ENCODE measurements around the gene HADHA. TPM values are rescaled to one million over a fixed set of nuclear protein-coding genes. Genes with fewer than 3 reads are reported as not detected.

HADHA gene
- total and polyA plus RNA-seq, 2 donors (not counting 1 experiment from before 2014, with no cell fraction given), result 29.8 to 96.7 TPM

- H3K4me3 Mint-ChIP-seq, result no peak overlapping the region
- Histone ChIP-seq H3K27me3 (replicated peaks in 1 of 4; ENCODE audit: control extremely low read depth in 1 of 4, control insufficient read depth in 3 of 4, insufficient read depth in 4 of 4, low read length in 3 of 4) (no peaks in the 10 kb centered on the region), H3K4me3 (ENCODE audit: control extremely low read depth in 1 of 5, extremely low read depth in 1 of 5, insufficient read depth in 1 of 5, low read depth in 2 of 5, low read length in 4 of 5) (no peak overlapping the region), H3K4me1 (ENCODE audit: control insufficient read depth in 2 of 2, insufficient read depth in 2 of 2, low read length in 2 of 2) (no peaks in the 10 kb centered on the region), H4K20me1 (ENCODE audit: control insufficient read depth, insufficient read depth, low read length, poor library complexity, severe bottlenecking) (no peaks in the 10 kb centered on the region), H3K9ac (ENCODE audit: low read length) (no peak overlapping the region), H3K4me2 (replicated peaks; ENCODE audit: low read depth, low read length, poor library complexity, severe bottlenecking) (no peak overlapping the region), H3K9me3 (ENCODE audit: control extremely low read depth in 1 of 3, control insufficient read depth in 2 of 3, insufficient read depth in 1 of 3, low read length in 2 of 3) (no peaks in the 10 kb centered on the region), H2AFZ (ENCODE audit: insufficient read depth, low read depth, low read length, poor library complexity, severe bottlenecking) (no peak overlapping the region), H3K27ac (ENCODE audit: low read length in 2 of 2) (no peak overlapping the region), H3K36me3 (replicated peaks in 1 of 2; ENCODE audit: control extremely low read depth in 1 of 2, control insufficient read depth in 1 of 2, extremely low read depth in 1 of 2, insufficient read depth in 2 of 2, low read length in 1 of 2) (peaks cover 14 to 70% of the 10 kb centered on the region in 2 experiments), H3K79me2 (ENCODE audit: control insufficient read depth, insufficient read depth, low read length) (no peaks in the 10 kb centered on the region)
- no peak for DNase-seq
- H3K27me3 Mint-ChIP-seq, result no peaks in the 10 kb centered on the region
- WGBS (ENCODE audit: insufficient coverage), result 88% methylated on average over 2 of the region's 2 CpGs
- no peak for TF ChIP-seq CTCF (IDR thresholded peaks at IDR 0.05)
- TF ChIP-seq EZH2 (IDR thresholded peaks at IDR 0.05; ENCODE audit: borderline replicate concordance, insufficient read depth, low read depth, low read length, poor library complexity, severe bottlenecking), result no peak
- ChIA-PET CTCF (no interaction called here), POLR2A (no interaction called here)
- H3K4me1 Mint-ChIP-seq, result no peaks in the 10 kb centered on the region
- H3K9me3 Mint-ChIP-seq (ENCODE audit: insufficient read depth), result no peaks in the 10 kb centered on the region
- no peak overlapping the region for H3K27ac Mint-ChIP-seq
- ATAC-seq (ENCODE audit: low read depth), result no peak
- intact Hi-C loops (cut with micrococcal nuclease), result no loop called here
Observed at GRCh38 chr2:26283606-26284005, 39.2 kb upstream of the HADHA start.

GRCh38 chr2:26281226-26281625 is 36.8 kb upstream of the HADHA start:
- H3K27me3 ChIP-seq (replicated peaks in 1 of 4; ENCODE audit: control extremely low read depth in 1 of 4, control insufficient read depth in 3 of 4, insufficient read depth in 4 of 4, low read length in 3 of 4), result no peaks in the 10 kb centered on the region
- no peak overlapping the region for H3K27ac ChIP-seq (ENCODE audit: low read length in 2 of 2)
- DNase-seq (no peak), ATAC-seq (ENCODE audit: low read depth) (no peak)
- H3K36me3 ChIP-seq (replicated peaks in 1 of 2; ENCODE audit: control extremely low read depth in 1 of 2, control insufficient read depth in 1 of 2, extremely low read depth in 1 of 2, insufficient read depth in 2 of 2, low read length in 1 of 2), result peaks cover 12 to 78% of the 10 kb centered on the region in 2 experiments
- H3K4me3 Mint-ChIP-seq, result no peak overlapping the region
- H3K4me1 Mint-ChIP-seq, result no peaks in the 10 kb centered on the region
- H3K4me3 ChIP-seq (ENCODE audit: control extremely low read depth in 1 of 5, extremely low read depth in 1 of 5, insufficient read depth in 1 of 5, low read depth in 2 of 5, low read length in 4 of 5), result no peak overlapping the region
- CTCF ChIA-PET, result no interaction called here
- no peaks in the 10 kb centered on the region for H3K9me3 Mint-ChIP-seq (ENCODE audit: insufficient read depth)
- no peaks in the 10 kb centered on the region for H3K79me2 ChIP-seq (ENCODE audit: control insufficient read depth, insufficient read depth, low read length)
- H3K27ac Mint-ChIP-seq, result no peak overlapping the region
- WGBS (ENCODE audit: insufficient coverage), result 100% methylated on average over 1 of the region's 2 CpGs
- H3K27me3 Mint-ChIP-seq, result no peaks in the 10 kb centered on the region
- no peaks in the 10 kb centered on the region for H4K20me1 ChIP-seq (ENCODE audit: control insufficient read depth, insufficient read depth, low read length, poor library complexity, severe bottlenecking)
- no peaks in the 10 kb centered on the region for H3K4me1 ChIP-seq (ENCODE audit: control insufficient read depth in 2 of 2, insufficient read depth in 2 of 2, low read length in 2 of 2)
- no peak overlapping the region for H3K4me2 ChIP-seq (replicated peaks; ENCODE audit: low read depth, low read length, poor library complexity, severe bottlenecking)
- H3K9me3 ChIP-seq (ENCODE audit: control extremely low read depth in 1 of 3, control insufficient read depth in 2 of 3, insufficient read depth in 1 of 3, low read length in 2 of 3), result no peaks in the 10 kb centered on the region
- intact Hi-C loops (cut with micrococcal nuclease), result no loop called here
- H3K9ac ChIP-seq (ENCODE audit: low read length), result no peak overlapping the region
- POLR2A ChIA-PET, result no interaction called here
- TF ChIP-seq CTCF (IDR thresholded peaks at IDR 0.05) (no peak), EZH2 (IDR thresholded peaks at IDR 0.05; ENCODE audit: borderline replicate concordance, insufficient read depth, low read depth, low read length, poor library complexity, severe bottlenecking) (no peak)
- H2AFZ ChIP-seq (ENCODE audit: insufficient read depth, low read depth, low read length, poor library complexity, severe bottlenecking), result no peak overlapping the region
